HG02981 (cell line): ENCODE data around the gene ELOVL7.
"Not testable (repeated sequence)": the region's sequence is repeated elsewhere in the genome, so short reads cannot be mapped to it uniquely, and the experiment has no call there.

Experiments used
- ATAC-seq: cut with Tn5 transposase; IDR thresholded peaks from one replicate; pipeline ENCODE4 v1.9.1; 2021; ENCODE audit warnings: mild to moderate bottlenecking, moderate library complexity; ENCODE audit not compliant: unreplicated experiment

Gene ELOVL7

DNA sequence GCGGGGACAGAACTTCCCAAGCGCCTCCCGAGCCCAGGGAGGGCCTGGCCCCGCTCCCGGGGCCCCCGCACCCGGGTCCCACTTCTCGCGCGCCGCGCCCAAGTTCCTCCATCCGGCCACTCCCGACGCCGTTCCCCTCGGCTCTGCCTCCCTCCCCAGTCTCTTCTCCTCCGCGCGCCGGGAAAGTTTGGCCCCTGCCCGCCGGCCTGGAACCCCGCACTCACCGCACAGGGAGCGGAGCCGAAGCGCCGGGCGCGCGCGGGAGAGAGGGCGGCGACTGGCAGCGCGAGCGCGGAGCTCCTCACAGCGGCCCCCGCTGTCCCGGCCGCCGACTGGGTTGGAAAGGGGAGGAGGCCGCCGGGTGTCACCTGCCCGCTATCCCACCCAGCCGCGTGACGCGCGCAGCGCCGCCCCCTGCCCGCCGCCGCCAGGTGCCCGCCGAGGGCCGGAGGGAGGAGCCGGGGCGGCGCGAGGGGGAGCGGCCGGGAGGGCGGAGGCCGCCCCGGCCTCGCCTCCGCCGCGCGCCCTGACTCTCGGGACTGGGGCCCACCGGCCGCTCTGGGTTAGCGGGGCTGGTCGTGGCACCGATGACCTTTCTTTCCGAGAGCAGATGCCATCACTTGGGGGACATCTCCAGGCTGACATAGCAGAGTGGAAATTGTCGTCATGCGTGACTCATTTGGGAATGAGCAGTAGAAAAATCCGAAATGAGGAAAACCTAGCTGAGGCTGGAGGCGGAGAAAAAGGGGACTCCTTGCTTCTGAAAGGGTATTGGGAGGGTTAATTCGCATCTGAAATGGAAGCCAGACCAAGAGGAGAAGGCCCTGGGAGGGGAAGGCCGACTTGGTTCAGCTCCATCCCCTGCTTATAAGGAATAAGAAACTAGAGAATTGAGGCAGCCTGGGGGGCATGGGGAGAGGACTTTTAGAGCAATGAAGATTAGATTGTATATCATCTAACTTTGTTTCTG, at the start of gene ELOVL7:
Gene ELOVL7 (minus strand): TSS at position 334 of the 970 bp plus-strand sequence. CDS start 56,872 bp downstream, outside the sequence.
- peak; percentile 91 for ATAC-seq

DNA sequence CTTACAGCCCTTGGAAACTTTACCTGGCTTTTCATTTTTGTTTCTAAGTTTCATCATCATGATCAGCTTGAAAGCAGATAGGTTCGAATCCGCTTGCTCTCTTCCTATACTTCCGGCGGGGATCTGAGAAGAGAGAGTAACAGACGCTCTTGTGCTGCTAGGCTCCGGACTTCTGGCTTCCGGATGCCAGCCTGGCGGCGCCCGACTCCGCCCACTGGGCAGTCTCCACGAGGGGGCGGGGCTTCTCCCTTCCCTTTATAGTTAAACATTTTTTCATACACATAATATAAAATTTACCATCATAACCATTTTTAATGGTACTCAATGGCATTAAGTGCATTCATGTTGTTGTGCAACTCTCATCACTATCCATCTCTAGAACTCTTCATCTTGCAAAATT, 49.5 kb upstream of the ELOVL7 start:
- ATAC-seq: no peak

DNA sequence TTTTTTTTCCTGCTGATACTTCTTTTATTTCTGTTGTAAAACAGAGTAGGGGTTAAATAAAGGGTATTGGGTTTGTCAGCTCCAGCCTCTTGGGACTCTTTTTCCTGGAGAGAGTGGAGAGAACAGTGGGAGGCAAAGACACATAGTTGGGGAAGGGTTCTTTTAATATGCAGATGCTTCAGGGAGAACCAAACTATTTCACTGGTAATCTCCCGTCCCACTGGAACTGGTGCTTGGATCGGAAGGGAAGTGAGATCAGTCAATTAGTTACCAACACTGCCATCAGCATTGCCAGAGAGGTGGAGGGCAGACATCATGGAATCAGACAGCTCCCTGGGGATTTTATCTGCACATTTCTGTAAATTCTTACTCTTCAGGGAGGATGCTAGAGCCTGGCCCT, 47.6 kb upstream of the ELOVL7 start:
- no peak for ATAC-seq

DNA sequence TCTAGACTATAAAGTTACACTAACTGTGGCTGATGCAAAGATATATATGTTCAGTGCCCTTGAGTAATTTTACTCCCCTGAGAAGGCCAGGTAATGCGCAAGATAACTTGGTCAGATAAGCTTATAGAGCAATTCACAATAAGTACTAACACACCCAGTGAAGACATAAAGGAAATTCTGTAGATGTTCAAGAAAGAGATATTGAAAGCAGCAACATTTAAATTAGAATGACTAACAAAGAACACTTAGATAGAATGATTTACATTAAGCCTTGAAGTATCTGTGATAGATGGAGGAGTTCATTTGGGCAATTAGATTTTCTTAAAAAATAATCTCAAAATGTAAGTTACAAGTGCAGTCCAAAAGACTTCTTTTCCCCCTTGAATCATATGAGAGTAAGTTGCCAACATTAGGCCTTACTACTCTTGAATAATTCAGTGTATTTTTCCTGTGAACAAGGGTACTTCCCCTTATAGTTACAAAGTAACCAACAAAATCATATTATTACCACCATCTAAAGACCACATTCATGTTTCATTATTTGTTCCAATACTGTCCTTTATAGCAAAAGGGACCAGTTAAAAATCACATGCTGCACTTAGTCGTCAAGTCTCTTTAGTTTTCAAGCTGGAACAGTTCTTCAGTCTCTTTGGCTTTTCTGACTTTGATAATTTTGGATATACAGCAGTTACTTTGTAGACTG, 44.4 kb upstream of the ELOVL7 start:
- peak; percentile 82 for ATAC-seq

DNA sequence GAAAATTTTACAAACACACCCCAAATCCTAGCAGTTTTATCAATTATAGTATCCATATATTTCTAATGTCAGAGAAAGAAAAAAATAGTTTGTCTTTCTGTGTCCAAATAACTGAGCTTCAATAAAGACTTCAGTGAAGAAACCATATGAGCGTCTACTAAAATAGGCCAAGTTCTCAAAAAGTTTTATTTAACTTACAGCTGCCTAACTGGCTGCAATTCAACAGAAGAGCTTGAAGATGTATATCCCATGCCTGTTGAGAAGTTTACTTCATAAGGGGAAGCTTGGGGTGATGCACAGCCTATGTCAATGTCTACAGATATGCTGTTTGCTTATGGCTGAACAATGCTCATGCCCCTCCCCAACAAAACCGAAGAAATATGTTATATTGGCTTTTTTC, 43.7 kb upstream of the ELOVL7 start:
- ATAC-seq: no peak

DNA sequence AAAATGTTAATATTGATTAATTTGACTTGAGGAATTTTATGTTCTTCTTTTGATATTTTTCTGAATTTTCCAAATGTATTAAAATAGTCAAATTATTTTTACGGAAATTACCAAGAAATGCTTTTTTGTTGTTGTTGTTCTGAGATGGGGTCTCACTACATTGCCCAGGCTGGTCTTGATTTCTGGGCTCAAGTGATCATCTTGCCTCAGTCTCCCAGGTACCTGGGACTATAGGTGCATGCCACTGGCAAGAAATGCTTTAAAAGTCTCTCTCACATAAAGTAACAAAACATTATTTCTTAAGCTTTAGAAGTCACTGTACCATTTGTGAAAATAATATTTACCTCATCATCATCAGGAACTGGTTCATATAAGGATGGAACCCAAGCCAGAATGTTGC, 43.0 kb upstream of the ELOVL7 start:
- no peak for ATAC-seq

DNA sequence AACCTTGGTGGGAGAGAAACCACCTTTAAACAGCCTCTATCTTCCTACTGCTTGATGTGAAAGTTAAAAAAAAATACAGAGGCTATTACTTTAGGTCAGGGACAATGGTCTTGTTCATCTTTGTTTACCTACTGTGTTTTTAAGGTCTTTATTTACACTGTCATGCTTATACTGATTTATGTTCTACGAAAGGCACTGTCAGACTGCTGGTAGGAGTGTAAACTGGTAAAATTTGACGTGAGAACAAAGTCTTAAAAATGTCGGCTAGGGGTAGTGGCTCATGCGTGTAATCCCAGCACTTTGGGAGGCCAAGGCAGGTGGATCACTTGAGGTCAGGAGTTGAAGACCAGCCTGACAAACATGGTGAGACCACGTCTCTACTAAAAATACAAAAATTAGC, 42.1 kb upstream of the ELOVL7 start:
- no peak for ATAC-seq

DNA sequence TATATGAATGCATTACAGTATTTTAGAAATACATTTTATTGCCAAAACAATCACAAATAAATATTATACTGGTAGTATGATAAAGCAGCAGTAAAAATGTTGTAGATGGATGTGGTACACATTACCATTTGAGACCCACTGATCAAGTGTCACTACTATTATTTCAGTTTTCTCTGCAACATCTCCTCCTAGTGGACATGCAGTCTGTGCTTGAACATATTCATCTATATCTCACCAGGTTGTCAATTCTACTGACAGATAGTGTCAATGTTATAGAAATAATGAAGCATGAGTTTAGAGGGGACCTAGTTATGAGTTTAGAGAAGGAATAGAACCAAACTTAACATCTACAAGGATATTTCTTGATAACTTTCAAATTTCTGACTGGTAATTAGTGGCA, 39.2 kb upstream of the ELOVL7 start:
- ATAC-seq: no peak

DNA sequence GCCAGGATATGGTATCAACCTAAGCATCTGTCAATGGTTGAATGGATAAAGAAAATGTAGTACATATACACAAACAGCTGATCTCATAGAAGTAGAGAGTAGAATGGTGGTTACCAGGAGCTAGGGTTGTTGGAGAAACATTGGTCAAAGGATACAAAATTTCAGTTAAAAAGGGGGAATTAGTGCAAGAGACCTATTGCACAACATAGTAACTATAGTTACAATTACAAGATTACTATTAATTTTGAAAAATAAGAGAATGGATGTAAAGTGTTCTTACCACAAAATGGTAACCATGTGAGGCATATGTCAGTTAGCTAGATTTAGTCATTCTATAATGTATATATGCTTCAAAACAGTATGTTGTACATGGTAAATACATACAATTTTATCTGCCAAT, 28.8 kb upstream of the ELOVL7 start:
- no peak for ATAC-seq

DNA sequence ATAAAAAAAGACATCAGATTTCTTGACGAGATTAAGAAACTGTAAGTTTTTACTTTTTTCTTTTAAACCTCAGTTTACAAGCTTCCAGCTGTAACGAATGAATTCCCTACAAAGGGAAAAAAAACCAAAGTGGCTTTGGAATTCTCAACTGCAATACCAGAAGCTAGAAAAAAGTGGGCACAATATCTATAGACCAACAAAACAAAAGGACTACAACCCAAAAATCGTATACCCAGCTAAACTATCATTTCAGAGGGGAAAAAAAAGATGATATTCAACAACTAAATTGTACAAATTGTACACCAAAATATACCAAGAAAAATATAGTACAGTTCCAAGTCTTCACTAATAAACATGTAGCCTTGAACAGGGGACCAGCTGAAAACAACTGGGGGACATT, 26.8 kb upstream of the ELOVL7 start:
- no peak for ATAC-seq

DNA sequence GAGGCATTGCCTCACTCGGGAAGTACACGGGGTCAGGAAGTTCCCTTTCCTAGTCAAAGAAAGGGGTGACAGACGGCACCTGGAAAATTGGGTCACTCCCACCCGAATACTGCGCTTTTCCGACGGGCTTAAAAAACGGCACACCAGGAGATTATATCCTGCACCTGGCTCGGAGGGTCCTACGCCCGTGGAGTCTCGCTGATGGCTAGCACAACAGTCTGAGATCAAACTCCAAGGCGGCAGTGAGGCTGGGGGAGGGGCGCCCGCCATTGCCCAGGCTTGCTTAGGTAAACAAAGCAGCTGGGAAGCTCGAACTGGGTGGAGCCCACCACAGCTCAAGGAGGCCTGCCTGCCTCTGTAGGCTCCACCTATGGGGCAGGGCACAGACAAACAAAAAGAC, 16.5 kb upstream of the ELOVL7 start:
- not testable (repeated sequence) for ATAC-seq

DNA sequence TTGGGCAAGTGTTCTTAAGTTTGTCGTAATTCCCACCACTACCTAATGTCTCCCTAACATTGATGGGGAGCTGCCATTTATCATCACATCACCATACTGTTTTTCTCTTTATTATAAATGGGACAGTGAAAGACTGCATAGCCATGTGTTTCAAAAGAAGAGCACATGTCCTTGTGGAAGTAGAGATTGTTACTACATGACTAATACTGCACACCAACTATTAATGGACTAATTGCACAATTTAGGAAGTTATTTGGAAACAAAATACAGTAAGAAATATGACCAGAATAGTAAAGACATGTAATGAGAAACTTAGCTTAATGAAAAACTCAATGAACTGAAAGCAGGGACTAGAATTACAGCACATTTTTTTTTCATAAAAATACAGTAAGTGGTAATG, 12.0 kb upstream of the ELOVL7 start:
- no peak for ATAC-seq

DNA sequence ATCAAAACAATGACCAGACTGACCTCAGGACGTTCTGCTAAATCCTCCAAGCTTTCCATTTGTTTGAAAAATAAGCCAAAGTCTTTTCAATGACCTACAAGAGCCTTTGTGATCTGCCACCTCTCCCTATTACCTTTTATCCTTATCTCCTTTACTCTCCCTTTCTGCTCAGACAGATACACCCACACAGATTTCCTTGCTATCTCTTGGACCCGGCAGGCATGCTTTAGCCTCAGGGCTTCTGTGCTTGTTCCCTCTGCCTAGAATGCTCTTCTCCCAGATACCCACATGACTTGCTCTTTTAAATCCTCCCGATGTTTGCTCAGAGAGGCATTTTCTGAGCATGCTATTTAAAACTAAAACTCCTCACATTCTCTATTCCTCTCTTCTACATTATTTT, 8.9 kb upstream of the ELOVL7 start:
- no peak for ATAC-seq

DNA sequence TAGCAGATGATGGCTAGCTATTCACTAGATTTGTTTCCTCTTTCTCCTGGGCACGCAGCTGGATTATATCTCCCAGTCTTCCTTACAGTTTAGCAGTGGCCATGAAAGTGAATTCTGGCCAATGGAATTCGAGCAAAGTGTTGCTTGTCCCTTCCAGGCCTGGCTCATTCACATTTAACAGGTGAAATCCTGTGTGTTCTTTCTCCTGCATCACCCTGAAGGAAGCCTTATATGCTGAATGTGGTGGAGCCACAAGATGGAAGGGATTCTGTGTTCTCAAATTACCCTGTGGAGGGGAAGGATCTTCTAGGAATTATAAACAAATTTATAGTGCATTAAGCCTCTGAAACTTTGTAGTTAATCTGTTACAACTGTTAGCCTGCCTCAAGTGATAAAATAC, 8.2 kb upstream of the ELOVL7 start:
- ATAC-seq: no peak

DNA sequence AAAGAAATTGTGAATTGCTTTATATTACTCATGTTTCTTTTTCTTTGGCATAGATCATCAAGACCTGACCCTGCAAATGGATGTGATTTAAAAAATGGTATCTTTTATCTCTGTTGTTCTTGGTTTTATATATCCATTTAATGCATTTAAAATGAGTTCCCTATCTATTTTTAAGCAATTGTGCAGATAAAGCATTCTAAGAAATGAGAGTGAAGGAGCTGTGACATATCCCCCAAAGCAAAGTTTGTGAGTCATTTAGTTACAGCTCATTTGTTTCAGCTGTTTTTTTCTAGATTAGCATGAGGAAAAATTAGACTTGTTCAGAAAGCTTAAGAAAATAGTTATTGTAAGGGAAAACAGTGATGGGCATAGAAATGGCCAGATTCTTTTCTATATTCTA, 7.6 kb upstream of the ELOVL7 start:
- no peak for ATAC-seq

DNA sequence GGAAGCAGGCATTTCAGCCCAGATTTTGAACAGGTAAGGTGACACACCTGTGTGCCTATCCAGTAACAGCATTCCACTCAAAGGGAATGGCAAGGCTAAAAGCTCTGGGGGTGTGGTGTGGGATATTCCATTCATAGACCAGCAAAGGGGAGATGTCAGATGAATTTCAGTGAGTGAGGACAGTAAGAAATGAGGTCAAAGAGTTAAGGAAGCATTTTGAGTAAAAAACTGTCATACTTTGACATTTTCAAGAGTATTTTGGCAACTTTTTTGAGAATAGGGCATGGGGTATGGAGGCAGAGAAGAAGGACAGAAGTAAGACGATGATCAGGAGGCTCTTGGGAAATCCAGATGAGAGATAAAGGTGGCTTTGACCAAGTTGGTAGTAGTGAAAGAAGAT, 2.2 kb upstream of the ELOVL7 start:
- ATAC-seq: no peak

DNA sequence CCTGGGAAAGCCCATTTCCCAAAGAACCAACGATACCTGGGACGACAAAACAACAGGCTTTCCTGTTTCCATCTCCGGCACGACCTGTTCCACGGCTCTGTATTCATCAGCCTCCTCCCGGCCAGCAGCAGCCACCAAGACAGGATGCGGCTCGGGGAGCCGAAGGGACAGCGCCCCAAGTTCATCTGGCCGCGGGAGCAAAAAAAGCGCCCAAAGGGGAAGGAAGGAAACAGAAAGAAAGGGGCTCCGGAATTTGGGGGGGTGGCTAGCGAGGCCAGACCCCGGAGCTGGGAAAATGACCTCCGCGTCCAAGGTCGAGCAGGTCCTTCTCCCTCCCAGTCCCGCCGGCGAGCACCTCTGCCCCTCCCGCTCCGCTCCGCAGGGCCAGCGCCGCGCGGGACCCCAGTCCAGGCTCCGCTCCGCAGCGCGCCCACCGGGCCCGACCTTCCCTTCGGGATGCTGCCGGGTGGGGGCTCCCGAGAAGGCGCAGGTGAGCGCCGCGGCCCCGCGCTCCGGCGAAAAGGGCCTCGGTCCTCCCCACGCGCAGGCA, 608 bp downstream of the ELOVL7 start:
- ATAC-seq: peak; percentile 17

DNA sequence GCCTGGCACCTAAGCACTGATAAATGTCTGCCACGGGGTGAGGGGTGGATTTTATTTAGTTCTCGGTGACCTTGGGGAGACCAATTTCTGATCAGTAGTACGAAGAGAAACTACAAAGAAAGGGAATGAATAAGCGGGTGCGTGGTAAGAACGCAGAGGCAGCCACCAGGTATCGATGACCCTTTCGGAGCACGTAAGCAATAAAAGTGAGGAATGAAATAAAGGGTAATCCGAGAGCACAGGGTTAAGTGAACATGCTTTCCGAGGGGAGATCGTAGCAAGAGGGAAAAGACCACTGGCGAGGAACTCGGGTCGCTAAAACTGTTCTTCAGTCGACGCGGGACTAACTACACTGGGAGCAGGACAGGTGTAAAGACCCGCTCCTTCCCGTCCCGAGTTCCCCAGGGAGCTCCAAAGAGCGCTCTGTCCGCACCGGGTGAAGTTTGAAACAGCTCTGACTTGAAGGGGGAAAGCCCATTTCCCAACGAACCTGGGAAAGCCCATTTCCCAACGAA, 1.1 kb downstream of the ELOVL7 start:
- ATAC-seq: no peak

DNA sequence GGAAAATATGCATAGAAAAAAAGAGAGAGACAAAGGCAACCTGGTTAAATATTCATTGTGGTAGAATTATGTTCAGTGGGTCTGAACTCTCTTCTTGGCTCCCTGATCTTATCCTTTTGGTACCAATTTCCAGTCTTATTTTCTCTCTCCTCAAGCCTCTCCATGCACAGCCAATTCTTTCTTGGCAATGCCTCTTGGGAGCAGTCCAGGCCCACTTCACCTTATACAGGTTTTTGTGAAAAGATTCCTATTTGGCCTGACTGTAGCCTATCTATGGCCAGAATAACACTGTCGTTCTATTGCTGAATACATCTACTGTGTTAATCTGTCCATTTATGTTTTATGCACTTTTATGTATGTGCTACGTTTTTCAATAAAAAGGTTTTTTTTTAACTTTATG, 2.7 kb downstream of the ELOVL7 start:
- no peak for ATAC-seq

DNA sequence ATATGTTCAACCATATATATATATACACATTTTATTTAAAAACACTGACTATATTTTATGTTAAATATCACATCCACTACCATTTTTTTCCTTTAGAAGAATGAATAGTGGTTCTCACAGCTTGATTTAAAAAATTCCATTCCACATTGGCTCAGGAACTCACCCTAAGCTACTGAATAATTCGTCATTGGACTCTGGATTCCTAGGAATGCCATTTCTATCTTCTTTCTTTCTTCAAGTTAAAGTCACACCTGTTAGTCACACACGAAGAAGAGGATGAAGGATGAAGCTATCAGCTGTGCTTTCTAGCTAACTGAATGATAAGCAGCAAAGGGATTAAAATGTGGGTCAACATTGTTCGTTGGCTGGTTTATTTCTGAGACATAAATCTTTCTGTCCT, 7.9 kb downstream of the ELOVL7 start:
- no peak for ATAC-seq

DNA sequence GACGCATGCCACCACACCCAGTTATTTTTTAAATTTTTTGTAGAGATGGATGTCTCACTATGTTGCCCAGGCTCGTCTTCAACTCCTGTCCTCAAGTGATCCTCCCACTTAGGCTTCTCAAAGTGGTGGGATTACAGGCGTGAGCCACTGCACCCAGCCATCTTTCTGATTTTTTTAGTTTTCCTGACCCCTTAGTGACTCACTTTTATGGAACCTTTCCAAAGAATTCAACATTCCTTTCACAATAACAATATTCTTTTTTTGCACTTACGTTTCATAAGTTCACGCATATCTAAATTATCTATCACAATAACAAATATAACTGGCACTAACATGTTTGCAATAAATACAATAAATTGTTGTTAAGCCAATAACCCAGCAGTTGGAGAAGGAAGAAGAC, 8.5 kb downstream of the ELOVL7 start:
- ATAC-seq: no peak

DNA sequence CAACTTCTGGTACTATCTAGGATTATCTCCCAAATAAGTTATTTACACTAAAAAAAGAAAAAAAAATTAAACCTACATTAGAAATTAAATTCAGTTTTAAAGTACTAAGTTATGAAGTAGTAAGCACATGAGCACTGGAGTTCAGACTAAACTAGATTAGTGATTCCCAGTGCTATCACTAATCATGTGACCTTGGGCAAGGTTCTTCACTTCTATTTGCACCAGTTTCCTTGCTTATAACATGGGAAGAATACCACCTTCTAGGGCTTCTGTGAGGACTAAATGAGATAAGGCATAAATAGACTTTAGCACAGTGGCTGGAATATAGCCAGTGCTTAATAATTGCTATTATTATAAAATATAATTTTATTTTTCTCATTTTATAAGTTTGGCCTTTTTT, 10.5 kb downstream of the ELOVL7 start:
- ATAC-seq: no peak
